A172 (cell line): Measurements from ENCODE around the gene CEP55. TPM values are rescaled to one million over a fixed set of nuclear protein-coding genes. Genes with fewer than 3 reads are reported as not detected.
"Not testable (repeated sequence)": the region's sequence is repeated elsewhere in the genome, so short reads cannot be mapped to it uniquely, and the experiment has no call there.

Experiments used
- DNase-seq: peaks from one replicate; pipeline ENCODE4 v3.0.0-alpha.2; 2015; ENCODE audit warnings: low spot score
- total RNA-seq: library from RNA; depleted of rRNA; stranded (reverse); fragments of >200 nt; shearing (Covaris generic); gene quantifications from 2 replicates; pipeline ENCODE4 v1.2.3, GENCODE V29; 2014; rRNA removed

Gene CEP55
- 193 and 250 TPM in 2 replicates for total RNA-seq

DNA sequence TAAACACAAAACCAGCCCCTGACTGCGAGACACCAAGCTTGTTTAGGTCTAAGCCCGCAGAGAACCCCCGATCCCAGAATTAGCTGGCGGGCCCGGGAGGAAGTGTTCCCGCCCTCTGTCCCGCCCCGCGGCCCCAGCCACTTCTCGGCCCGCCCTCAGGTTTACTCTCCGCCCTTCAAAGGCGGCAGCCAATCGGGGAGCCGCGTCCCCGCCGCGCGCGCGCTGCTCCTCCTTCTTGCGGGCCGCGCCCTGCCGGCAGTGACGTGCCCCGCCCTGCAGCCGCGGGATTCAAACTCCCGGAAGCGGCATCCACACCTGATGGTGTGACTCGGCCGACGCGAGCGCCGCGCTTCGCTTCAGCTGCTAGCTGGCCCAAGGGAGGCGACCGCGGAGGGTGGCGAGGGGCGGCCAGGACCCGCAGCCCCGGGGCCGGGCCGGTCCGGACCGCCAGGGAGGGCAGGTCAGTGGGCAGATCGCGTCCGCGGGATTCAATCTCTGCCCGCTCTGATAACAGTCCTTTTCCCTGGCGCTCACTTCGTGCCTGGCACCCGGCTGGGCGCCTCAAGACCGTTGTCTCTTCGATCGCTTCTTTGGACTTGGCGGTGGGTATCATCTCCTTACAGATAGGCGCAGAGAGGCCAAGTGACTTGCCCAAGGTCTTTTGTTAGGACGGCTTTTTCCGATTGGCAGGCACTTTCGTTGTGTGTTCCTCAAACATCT lies at the start of gene CEP55:
CEP55 (plus strand) TSS at position 291 of the 720 bp plus-strand sequence. CDS start 3,440 bp downstream, outside the sequence.
- DNase-seq, result peak; percentile 92

DNA sequence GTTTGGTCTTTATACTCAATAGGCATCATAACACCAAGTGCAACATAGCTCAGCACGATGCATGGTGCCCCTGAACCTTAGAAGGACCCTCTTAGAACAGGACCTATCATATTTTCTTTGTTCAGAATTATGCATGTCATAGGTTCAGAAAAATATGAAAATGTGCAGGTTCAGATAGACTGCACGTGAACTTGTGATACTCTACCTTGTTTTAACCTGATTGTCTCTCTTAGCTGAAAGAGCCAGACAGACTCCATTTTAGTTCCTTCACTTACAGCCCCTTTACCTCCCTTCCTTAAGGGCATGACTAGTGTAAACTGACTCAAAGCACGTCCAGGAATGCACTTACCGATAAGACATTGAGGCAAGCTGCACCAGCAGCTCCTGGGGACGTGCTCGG lies 49.4 kb upstream of the CEP55 start:
- DNase-seq, result no peak

DNA sequence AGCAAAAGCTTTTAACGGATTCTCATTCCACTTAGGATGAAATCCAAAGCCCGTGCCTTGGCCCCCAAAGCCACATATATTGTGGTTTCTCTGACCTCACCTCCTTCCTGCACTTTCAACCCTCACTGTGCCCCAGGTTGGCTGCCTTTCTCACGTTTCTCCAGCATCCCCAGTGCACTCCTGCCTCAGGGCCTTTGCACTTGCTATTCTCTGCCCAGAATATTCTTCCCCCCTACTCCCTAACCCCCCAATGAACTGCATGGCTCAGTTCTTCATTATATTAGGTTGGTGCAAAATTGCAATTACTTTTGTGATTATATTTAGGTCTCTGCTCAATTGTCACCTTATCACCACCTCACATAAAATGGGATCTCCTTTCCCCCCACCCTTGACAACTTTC lies 48.4 kb upstream of the CEP55 start:
- DNase-seq, result no peak

DNA sequence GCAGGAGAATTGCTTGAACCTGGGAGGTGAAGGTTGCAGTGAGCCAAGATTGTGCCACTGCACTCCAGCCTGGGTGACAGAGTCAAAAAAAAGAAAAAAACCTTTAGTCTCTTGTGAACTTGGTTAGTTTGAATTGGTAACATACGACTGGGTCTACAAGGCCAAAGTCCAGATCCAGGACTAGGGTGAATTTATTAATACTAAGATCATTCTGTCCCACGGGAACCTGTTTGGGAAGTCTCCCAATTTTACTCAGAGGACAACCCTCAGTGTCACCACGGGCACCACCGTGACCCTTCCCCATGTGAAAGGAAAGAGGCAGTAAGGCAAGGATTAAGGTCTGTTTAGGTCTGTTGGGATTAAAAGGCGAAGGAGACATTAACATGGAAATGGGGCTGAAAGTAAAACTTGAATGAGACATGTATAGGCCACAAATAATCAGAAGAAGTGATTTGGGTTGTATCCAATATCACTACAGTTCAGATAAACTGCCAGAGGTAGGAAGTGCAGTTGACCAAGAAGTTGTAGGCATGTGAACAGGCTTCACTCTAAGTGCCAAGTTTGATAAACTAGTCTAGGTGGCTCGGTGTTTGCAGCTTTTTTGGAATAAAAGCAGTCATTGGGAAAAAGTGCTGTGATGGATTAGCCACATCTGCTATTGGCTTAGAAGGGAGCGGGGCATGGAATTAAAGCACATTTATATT lies 45.0 kb upstream of the CEP55 start:
- no peak for DNase-seq

DNA sequence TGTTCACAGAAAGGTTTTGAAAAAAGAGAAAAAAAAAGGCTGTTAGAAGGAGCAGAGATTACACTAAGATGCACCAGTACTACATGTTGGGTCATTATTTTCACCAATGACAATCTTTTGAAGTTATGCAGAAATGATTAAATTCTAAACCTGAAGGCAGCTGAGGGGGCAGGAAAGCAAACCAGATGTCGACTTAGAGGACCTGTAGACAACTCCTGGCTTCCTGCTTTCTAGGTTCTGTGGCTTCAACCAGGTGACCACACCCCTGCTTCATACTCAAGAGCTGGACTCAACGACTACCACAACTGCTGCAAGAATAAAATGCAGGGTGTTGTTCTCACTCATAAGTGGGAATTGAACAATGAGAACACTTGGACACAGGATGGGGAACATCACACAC lies 44.3 kb upstream of the CEP55 start:
- no peak for DNase-seq

DNA sequence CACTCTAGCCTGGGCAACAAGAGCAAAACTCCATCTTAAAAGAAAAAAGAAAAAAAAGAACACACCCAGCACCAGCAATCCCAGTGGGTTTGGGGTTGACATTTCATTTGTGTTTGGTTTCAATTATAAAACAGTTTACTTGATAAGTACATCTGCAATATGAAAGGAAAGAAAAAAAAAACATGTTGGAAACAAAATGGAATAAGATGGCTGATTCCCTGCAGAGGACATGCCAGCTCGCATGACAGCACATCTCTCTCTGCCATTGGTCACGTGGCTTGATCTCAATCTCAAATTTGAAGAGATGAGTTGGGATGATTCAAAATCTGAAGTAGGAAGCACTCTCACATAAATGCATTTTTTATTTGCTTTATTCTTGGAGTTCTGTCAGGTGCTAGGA lies 42.3 kb upstream of the CEP55 start:
- DNase-seq, result no peak

DNA sequence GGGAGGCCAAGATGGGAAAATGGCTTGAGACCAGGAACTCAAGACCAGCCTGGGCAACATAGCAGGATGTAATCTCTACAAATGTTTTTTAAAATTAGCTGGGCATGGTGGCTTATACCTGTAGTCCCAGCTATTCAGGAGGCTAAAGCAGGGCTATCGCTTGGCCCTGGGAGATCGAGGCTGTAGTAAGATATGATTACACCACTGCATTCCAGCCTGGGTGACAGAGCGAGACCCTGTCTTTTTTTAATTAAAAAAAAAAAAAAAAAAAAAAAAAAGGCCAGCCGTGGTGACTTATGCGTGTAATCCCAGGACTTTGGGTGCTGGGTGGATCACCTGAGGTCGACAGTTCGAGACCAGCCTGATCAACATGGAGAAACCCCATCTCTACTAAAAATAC lies 41.7 kb upstream of the CEP55 start:
- no peak for DNase-seq

DNA sequence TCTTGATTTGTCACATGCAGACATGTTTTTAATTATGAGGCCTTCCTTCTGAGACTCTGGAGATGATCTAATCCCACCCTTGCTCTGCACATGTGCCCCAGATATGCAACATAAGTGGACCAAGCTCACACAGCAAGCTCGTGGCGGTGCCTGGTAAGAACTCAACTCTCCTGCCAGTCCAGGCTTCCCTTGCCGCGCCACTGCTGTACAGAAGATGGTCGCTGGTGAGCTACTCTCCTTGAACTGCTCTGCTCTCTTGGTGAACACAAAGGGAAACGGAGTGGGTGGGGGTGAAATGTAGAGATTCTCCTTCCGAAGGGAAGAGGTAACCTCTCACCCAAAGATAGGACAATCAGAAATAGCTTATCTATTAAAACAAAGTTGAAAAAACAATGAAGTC lies 39.9 kb upstream of the CEP55 start:
- DNase-seq, result no peak

DNA sequence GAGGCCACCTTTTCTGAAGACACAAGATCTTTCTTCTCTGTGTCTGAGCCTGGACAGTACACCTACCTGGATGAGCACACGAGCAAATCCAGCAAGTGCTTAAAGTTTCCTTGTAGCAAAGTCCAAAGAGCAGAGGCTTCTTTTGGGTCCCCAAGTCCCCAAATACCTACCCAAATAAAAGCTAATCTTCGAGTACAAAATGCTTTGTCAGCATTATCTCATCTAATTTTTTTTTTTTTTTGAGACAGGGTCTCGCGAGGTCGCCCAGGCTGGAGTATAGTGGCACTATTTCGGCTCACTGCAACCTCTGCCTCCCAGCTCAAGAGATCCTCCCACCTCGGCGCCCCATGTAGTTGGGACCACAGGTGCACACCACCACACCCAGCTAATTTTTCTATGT lies 38.9 kb upstream of the CEP55 start:
- no peak for DNase-seq

DNA sequence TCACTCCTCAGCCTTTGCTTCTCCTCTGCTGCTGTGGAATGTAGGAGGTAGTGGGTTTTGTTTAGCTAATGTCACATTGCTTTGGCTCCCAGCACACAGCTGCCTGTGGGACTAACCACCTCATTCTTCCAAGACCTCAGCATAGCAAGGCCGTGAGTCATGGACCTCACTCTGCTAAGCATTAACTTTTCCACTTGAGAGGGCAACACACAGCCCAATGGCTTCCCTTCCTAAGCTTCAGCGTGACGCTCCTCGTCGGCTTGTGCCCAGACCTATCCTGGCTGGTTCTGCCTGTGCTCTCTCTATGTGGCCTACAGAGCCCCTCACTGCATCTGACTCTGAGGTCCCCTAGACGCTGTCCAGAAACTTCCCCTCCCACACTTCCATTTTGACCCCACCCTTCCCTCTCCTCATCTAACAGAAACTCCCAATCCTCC lies 37.6 kb upstream of the CEP55 start:
- peak; percentile 100 for DNase-seq

DNA sequence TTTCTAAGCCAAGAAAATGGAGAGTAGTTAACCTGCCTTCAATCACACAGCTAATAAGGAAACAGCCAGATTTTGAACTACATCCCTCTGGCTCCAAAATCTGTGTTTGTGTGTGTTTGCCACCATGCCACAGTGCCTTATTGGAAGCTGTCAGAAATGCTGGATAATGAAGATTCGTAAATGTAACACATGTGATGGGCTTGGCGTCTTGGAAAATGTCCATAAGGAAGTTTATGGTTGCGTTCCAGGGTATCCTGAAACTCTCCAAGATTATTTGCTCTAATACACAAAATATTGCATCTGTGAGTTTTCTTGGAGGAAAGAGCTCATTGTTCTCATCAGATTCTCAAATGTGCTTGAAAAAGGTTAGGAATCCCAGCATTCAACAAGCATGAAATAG lies 36.9 kb upstream of the CEP55 start:
- no peak for DNase-seq

DNA sequence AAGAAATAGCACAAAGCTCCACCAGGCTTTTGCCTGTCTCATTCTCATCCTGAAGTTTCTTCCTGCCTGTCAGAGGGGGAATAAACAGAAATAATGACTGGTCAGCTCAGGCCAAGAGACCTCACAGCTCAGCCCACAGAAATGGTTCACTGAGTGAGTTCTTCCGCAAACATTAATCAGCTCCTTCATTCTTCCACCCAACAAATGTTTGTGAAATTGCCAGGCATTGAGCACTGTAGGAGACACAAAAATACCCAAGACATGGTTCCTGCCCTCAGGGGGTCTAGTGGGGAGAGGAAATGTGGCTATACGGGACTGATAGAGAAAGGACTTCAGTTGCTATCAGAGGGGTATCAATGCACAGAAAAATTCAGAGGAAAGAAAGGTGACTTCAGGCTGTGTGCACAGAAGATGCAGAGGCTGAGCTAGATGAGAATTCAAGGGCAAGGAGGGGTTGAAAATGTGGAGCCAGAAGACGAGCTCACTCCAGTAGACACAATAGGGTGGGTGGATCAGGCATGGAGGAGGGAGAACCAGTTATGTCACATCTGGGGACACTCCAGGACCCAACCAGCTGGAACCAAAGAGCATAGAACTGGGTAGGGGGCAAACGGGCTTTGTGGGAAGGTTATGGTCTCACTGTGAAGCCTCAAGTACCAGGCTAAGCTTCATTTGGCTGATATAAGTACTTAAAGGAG lies 35.2 kb upstream of the CEP55 start:
- DNase-seq, result peak; percentile 69

DNA sequence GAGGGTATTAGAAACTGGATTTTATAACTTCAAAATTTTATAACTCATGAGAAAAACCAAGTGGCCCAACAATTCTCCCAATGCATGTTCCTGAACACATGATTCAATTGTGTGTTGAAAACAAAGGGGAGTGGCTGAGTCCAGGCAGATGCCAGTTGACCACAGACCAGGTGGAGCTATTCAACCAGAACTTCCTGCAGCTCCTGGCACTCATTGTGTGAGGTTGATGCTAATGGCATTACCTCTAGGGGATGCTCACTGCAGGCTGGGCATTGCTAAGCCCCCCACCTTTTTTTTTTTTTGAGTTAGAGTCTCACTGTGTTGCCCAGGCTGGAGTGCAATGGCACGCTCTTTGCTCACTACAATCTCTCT lies 34.6 kb upstream of the CEP55 start:
- peak; percentile 96 for DNase-seq

DNA sequence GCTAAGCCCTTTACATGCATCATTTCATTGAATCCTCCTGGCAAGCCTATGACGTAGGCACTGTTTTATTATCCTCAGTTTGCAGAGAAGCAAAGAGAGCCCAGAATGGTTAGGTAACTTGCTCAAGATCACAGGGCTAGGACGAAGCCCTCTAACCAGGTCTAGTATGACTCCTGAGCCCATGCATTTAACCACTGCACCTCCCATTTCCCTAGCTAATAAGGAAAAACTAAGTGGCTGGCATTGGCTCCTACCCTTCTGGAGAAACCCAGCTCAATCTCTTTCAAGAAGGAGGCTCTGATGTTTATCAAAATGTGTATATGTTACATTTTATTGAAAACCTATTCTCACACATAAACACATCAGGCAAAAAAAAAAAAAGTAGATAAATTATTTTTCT lies 34.0 kb upstream of the CEP55 start:
- DNase-seq, result no peak

DNA sequence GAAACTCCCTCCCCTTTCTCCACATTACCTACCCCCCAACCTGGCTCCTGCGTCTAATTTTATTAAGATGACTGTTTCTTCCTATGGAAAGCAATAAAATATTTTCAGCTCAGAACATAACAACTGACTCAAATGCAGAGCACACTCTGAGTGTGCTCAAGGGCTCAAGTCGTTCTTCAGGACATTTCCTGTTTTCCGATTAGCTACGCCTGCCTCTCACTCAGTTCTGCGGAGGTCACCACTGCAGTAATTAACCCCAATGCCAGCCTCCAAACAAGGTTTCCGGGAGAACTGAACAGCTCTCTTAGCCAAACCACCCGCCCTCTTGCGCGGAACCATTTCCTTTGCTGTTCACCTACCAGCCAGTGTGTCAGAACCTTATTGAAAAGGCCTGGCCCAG lies 33.5 kb upstream of the CEP55 start:
- peak; percentile 95 for DNase-seq

DNA sequence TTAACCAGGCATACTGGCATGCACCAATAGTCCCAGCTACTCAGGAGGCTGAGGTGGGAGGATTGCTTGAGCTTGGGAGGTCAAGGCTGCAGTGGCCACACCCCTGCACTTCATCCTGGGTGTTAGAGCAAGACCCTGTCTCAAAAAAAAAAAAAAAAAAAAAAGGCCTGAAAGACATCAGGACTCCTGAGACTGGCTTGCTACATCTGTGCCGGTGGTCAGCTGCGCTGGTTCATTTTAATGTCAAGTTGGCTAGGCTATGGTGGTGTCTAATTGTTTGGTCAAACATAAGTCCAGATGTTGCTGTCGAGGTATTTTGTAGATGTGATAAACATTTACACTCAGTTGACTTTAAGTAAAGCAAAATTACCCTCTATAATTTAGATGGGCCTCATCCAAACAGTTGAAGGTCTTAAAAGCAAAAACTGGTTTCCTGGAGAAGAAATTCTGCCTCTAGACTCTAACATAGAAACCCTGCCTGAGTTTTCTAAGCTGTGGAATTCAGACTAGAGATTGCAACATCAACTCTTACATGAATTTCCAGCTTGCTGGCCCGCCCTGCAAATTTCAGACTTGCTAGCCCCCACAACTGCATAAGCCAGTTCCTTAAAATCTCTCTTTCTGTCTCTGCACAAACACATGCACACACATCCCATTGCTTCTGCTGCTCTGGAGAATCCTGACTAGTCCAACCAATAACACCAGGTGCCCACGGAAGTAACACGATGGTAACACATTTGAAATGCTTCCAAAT lies 32.5 kb upstream of the CEP55 start:
- no peak for DNase-seq

DNA sequence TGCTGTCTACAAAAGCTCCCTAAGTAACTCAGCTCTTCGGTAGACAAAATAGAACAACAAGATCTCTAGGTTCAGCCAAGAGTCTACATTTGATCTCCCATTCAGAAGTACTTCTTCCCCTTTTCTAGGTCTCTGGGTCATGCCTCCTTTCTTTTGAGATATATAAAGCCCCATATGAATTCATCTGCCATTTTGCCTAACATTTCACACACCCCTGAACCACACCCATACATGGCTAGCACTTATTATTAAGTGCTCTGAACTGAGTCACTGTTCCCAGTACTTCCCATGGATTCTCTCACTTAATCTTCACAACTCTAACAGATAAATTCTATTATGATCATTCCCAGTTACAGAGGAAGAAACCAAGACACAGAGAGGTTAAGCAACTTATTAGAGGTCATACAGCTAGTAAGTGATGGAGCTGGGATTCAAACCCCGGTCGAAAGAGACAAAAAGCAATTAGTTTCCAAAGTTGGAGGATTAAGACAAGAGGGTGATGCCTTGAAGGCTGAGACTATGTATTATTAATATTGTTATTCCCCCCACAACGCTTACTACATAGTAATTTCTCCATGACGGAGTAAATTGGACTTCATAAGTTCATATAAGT lies 31.5 kb upstream of the CEP55 start:
- DNase-seq, result peak; percentile 80

DNA sequence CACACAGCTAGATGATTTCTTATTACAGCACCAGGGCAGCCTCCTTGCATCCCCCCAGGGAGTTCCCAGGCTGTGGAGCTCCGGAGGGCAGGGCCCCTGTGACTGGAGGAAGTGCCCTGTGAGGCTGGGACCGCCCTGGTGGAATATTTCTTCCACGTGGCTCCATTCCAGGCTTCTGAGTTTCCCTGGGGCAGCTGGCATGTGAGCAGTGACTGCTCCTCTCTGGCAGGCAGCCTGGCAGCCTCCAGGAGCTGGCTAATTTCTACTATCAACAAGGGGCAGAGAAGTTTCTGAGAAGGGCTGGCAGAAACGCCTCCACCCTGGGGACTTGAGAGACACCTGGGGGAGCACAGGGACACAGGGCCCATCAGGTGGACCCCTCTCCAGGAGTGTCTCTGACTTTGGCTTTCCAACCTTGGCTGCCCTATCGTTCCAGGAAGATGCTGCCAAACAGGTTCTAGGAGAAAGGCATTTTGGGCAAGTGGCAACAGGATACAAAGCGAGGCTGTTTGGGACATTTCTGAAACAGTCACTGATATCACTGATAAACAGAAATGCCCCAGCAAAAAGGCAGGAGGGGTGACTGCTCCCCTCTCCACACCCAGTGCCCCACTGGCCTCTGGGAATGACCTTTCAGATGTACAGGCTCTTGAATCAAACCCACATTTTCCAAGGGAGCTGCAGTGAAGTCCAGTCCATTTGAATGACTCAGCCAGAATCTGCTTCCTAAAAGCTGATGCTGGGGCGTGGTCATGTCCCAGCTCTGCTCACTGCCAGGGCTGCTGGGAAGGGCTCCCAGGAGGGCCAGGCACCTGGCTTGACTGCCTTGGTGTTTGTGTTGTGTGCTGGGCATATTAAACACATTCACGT lies 30.4 kb upstream of the CEP55 start:
- peak; percentile 99 for DNase-seq

DNA sequence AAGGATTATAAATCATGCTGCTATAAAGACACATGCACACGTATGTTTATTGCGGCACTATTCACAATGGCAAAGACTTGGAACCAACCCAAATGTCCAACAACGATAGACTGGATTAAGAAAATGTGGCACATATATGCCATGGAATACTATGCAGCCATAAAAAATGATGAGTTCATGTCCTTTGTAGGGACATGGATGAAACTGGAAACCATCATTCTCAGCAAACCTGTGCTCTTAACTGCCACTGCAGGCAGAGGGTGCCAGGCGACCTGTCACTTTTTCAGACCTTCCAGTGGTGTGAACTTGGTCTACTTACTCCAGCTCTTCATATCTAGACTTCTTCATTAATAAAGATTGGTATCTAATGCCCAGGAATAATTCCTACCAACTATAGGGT lies 28.8 kb upstream of the CEP55 start:
- DNase-seq, result not testable (repeated sequence)

DNA sequence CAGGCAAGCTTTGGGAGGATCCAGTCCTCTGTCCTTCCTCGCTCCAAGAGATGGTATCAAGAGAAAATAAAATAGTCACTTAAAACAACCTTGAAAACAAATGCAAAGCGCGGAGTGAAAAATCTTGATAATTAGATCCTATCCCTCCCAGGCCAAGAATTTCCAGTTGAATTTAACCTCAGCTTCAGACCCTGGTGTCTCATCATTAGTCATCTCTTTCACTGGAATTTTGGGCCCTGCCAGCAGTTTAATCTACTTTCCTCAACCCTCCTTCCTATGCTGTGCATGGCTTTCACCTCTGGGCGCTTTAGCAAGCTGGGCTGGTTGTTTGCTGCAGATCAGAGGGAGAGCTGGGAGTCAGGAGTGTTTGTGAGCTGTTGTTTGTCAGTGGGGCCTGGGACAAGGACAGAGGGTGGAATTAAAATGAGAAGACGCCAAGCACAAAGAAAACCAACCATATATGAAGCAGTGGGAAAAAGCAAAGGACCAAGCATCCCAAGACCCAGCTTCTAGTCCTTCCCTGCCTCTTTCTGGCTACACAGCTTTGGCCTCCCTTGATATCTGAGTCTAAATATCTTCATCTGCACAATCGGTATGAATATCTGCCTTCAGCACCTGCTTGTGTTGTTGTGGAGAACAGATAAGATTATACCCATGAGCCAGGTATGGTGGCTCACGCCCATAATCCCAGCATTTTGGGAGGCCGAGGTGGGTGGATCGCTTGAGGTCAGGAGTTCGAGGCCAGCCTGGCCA lies 27.8 kb upstream of the CEP55 start:
- peak; percentile 98 for DNase-seq
